GM18858 (cell line): Measurements from ENCODE around the gene SDCBP2.

Experiments
- ATAC-seq: cut with Tn5 transposase; IDR thresholded peaks from one replicate; pipeline ENCODE4 v1.9.1; 2021; ENCODE audit not compliant: unreplicated experiment

Gene SDCBP2

DNA sequence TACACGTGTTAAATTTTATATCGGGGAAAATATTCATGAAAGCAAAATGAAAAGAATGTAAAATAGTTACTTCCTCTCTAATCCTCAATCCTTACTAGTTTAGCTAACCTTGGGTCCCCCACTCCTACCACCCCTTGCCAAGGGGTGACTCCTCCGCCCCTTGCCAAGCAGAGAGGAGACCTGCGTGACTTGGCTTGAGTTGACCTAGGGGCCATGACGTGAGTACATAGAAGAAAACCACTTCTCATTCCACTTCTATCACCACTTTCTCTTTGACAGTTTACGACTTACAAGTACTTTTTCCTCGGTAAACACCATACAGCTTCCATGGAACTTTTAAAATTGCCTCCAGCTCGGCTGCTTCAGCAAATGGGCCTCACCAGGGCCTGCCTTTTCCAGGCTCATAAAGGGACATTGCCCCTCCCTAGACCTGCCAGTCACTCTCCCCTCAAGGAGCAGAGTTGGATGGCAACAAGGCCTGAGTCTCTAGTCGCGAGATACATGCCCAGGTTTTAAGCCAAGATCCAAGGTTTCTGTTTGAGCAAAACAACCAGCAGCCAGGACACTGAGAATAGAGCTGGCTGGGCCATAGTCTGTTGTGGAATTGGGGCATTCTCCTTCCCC lies 29.9 kb downstream of the SDCBP2 start:
- ATAC-seq = no peak

DNA sequence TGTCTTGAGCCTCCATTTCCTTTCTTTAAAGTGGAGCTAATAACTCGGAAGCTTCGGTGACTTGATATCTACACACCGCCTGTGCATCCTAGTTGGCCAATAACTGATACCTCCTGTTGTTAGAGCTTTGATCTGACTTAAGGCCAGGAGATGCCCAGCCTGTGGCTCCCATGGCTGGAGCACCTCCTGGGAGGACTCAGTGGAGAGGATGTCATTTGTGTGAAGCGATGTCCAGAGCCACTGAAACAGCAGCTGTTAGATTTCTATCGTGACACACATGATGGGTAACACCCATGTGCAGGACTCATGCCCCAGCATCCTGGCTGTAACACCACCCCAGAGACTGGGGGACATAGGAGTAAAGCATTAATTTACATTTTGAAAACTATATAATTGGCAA lies 30.8 kb downstream of the SDCBP2 start:
- no peak for ATAC-seq

DNA sequence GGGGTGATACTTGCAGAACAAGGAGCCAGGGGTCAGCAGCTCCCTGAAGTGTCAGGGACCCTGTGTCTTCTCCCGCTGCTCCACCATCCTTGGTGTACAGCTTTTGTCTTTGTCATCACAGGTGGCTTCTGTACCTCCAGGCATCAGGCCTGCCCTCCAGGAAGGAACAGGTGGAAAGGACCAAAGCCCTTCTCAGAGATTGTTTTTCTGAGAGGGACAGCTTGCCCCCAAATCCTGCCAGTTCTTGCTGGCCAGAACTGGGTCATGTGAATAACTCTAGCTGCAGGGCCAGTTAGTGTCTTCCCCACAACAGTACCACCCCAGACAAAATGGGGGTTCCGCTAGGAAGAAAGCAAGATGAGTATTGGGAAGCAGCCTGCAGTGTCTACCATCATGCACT lies 31.5 kb downstream of the SDCBP2 start:
- no peak for ATAC-seq

DNA sequence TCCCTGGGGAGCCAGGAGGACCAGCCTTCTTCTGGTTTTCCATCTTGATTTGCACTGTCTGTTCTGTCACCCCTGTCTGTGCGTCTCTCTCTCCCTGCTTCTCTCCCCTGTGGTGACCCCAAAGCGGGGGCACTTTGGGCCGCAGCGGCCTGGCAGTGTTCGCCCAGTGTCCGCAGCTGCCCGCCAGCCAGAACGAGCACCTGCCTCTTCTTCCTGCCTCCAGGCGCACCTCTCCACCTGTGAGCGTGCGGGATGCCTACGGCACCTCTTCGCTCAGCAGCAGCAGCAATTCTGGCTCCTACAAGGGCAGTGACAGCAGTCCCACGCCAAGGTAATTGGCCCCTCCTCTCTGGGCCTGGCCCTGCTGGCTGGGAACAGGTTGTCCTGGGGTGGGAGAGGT lies 32.0 kb downstream of the SDCBP2 start:
- ATAC-seq = no peak

DNA sequence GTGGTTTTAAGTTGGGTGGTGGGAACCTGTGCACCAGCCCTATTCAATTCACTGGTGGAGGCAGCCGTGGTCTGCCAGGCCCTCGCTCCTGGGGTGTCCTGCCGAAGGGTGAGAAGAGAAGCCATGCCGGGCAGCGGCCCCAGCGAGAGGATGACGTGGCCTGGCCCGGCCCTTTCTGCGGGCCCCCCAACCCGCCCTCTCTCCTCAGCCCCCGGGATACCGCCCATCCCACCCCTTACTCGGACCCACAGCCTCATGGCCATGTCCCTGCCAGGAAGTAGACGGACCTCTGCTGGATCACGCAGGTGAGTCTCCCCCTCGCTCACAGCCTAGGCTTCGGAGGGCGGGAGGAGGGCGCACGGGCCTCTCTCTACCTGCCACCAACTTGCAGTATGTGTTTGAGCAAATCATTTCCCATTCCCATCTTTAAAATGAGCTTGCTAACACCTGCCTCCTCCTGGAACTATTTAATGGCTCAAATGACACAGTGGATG lies 32.8 kb downstream of the SDCBP2 start:
- ATAC-seq = no peak

DNA sequence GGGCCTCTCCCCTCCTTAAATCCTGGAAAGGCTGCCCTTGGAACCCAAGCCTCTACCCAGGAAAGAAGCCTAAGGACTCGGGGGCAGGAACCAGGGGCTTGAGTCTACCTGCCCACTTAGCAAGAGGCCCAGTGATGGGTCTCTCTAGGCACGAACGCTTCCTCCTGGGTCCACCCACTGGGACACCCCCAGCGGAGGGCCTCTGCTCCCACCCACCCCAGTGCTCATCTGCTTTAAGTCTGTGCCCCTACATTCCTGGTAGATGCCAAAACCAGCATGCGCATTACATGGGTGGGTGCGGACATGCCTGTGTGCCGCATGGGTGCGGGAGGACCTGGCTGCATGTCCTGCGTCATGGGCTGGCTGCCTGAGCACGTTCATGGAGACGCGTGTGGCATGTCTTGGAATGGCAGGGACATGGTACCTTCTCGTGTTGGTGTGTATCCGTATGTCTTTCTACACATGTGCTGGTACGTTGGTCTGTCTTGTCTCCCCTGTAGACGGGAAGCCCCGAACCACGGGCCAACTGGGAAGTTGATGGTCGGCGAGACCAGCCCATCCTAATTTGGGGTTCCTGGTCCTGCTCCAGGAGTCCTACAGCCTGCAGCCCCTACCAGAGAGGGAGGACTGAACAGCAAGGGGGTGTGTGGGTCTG lies 33.5 kb downstream of the SDCBP2 start:
- no peak for ATAC-seq

DNA sequence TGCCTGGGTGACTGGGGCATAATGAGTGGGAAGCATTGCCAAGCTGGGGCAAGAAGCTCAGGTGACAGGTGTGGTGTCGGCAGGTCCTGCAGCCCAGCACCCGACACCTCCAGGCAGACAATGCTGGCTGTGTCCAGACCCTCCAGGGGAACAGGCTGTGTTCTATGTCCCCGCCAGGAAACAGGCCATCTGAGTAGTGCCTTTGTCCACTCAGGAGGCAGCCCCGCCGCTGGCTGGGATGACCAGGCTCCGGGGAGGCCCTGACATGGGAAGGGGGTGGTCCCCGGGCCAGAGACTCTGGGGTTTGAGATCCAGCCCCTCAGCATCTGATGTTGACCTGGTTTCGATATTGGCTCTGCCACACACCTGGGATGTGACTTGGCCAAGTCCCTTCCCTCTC lies 34.4 kb downstream of the SDCBP2 start:
- no peak for ATAC-seq

DNA sequence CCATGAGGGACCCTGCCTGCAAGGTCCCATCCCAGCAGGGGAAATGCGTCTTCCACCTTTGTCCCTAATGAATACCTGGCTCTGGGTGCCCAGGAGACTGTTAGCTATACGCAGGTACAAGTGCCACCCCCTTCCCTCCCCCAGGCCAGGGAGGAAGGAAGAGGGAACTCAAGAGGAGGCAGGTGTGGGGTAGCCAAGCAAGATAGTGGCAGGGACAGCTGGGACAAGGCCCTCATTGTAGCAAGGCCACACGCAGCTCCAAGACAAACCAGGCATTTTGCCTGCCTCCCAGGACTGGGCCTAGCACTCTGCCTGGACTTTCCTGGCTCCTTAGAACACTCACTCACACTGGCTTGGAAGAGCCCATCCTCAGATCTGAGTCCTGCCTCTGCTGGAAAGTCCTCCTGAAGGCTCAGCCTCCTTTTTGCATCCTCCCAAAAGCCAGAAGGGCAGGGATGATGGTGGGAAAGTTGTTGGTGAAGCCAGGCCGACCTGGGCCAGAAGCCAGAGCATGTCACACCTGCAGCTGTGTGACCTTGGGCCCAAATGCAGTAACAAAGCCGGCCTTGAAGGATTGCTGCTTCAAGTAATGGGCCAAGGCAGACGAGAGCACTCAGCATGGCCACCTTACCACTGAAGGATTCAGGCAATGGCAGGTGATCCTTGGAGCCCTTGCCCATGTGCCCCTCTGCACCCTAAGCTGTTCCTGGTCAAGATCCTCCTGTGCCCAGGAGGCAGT lies 35.1 kb downstream of the SDCBP2 start:
- no peak for ATAC-seq

DNA sequence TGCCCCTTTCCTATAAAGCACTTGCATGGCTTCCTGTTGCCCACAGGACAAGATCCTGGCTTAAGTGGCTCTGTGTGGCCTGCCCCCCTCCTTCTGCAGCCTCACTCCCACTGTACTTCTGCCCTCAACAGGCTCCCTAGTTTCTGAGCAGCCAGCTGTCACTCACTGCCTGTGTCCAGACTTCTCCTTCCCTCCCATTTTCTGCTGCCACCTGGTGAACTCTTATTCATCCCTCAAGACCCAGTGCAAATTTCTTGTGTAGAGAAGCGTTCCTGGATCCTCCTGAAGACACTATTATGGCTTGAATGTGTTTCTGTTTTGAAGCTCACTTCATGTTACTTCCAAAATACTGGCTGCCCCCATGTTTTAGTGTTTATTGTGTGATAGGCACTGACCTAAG lies 36.3 kb downstream of the SDCBP2 start:
- no peak for ATAC-seq

DNA sequence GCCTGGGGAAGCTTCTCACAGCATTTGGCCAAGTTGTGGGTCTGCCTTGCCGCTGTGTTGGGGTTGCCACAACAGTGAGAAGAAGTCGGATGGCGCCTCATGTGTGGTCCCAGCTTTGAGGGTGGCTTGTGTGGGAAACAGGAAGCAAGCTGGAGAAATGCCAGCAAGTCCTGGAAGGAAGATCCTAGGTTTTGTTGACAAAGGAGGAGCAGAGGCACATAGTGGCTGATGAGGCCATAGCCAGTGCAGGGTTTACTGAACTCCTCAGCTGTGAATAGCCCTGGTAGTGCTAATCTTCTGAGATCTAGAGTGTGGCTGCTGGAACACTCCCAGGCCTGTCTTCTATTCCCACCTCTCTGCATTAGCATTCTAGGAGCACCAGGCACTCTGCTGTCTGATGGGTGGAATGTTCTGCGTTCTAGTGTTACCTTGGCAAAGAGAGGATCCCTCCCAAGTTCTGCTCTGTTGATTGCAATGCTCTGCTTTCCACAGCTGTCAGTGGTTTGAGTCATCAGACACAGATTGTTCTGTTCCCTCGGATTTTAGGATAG lies 37.7 kb downstream of the SDCBP2 start:
- ATAC-seq = no peak

DNA sequence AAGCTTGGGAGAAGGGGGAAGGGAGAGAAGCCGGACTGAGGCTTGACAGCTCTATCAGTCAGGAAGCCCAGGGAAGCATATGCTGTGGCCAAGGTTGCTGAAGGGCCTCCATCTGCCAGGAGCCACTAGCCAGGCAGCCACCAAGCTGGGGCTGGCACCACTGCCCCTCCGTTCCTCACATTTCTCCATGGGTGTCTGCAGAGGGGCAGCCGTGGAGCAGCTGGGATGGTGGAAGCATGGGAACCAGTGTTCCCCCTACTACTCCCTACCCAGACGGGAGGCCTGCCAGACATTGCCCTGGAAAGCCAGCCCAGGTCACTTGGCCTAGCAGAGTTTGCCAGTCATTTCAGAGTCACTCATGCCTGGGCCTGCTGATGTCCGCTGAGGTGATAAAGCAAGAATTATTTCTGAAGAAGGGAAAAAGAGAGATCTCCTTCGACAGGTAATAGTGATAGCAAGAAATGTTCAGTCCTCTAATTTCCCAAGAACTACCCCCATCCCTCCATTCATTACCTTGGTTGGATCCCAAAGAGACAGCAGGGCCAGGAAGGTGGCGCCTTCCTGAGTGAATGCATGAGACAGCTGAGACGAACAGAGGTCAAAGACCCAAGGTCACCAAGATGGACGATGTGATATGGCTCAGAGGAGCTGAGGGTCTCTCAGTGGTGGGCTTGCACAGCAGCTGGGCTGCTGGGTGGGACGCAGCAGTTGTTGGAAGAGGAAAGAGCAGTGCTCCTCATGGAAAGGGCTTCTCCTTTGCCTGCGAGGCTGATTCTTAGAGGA lies 41.0 kb downstream of the SDCBP2 start:
- no peak for ATAC-seq

DNA sequence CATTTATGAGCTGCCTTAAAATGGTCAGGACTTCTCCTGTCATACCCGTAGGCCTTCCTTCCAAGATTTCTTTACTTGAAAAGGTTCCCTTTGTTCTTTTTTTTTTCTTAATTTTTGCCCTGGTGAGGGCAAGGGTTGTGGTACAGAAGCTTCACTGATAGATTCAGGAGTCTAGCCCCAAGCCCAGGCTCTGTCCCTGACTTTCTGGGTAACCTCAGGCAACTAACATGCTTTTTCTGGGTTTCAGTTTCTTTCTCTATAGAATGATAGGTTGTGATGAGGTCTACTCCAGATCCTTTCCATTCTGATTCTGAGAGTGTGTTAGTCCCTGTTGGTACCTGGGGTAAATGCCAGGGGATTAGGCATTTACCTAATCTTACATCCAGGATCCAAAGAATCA lies 41.6 kb downstream of the SDCBP2 start:
- no peak for ATAC-seq

DNA sequence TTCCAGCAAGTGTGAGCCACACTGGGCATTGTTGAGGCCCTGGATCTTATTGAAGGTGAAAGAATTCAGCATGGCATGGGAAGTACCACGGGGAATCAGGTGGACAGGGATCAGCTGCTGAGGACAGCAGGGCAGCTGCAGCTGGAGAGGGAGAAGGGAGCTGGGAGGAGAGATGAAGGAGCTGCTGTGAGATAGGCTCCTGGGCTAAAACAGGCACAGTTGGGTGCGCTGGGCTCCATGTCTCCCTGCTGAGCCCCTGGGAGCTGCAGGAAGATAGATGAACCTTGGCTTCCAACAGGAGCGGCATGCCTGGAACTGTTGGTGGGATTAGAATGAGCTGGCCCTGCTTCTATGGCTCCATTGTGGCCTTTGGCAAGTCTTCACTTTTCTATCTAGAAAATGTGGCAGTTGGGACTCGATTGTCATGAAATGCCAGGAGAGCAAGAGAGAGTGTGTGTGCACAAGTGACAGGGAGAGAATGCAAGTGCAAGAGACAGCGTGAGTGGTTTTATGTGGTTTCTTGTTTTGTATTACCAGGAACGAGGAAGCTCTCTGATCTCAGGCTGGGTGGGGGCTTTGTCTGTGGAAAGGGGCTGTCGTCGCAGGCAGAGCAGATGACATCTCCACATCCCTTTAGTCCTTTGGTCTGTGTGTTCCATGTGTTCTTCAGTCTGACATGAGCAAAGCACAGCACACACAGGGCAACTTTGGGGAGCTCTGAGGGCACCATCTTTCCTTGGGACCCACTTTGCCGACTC lies 42.5 kb downstream of the SDCBP2 start:
- no peak for ATAC-seq

DNA sequence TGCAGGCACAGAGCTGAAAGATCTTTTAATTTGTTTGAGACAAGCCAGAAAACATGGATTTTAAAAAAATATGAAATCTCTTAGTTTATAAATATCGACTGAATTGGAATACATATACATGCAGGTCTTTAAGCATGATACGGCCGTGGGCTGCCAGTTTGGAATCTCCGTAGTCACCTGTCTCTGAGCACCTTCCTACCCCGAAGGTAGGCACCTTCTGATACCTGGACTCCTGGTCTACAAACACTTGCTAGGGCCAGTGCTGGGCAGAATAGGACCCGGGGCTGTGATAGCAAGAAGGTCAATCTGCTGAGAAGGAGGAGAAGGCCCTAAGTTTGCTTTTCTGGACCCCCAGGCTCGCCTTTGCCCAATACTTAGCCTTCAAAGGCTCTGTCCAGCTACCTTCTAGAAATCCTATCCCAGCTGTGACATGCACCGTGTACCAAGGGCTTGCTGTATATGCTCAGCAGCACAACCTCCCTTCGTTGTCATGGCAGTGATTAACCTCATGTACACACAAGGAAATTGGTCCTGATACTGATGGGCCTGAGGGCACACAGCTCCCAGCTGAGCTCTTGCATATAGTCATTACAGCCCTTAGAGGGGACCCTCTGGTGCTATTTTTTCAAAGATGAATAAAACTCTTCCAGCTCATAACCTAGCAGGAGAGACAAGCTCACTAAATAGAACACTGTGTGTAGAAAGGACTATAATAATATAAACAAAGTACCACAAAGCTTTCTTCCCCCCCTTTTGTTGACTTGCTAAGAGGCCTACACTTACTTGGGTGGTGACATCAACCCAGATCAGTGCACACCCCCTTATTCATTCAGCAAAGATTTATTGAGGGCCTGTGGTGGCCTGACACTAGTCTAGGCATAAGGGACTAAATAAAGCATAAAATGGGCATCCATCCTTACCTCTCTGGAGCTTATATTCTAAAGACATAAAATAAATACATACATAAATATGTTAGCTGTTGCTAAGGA lies 45.1 kb downstream of the SDCBP2 start:
- no peak for ATAC-seq

DNA sequence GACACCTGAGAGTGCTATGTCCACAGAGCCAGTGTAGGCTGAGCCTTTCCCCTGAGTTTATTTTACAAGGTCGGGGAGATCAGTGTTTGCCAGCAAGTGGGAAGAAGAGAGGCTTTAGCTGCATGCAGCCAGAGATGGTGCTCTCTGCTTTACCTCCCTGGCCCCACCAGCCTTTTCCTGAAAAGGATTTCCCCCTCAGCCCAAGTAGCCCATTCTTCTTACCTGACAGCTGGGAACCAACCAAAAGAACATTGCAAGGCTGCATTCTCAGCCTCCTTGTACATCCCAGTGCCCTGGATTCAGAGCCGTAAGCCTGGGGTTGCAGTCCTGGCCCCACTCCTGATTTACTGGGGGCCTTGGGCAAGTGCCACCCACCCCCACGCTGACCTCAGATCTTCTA lies 46.0 kb downstream of the SDCBP2 start:
- ATAC-seq = no peak

DNA sequence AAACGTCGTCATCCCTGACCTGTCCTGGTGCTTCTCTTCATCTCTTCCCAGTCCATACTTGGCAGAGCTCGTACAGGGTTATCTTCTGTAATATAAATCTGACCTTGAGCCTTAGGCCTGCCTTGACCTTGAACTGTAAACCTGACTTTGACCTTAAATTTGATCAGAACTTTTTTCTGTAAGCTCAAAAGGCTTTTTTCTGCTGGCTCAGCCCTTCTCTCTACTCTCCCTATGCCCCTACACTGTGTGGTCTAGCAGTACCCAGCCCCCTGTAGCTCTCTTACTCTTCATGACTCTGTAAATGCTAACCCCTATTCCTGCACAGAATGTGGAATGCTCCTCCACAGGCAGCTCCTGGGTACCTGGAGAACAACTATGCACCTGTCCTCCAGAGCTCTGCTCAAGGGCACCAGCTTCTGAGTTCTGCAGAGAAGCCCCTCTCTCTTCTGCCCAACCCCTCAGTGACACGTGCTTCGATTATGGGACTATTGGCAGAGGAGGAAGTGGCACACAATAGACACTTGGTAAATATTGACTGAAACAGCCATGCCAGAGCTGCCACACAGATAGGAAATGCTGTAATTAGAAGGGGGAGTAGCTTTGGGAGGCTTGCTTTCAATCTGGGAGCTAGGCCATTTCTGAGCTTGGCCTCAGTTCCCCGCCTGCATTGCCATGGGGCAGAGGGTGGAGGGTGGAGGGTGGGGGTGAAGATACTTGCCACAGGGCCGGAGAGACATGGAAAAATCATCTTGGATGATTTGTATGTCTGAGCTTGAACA lies 47.5 kb downstream of the SDCBP2 start:
- no peak for ATAC-seq

DNA sequence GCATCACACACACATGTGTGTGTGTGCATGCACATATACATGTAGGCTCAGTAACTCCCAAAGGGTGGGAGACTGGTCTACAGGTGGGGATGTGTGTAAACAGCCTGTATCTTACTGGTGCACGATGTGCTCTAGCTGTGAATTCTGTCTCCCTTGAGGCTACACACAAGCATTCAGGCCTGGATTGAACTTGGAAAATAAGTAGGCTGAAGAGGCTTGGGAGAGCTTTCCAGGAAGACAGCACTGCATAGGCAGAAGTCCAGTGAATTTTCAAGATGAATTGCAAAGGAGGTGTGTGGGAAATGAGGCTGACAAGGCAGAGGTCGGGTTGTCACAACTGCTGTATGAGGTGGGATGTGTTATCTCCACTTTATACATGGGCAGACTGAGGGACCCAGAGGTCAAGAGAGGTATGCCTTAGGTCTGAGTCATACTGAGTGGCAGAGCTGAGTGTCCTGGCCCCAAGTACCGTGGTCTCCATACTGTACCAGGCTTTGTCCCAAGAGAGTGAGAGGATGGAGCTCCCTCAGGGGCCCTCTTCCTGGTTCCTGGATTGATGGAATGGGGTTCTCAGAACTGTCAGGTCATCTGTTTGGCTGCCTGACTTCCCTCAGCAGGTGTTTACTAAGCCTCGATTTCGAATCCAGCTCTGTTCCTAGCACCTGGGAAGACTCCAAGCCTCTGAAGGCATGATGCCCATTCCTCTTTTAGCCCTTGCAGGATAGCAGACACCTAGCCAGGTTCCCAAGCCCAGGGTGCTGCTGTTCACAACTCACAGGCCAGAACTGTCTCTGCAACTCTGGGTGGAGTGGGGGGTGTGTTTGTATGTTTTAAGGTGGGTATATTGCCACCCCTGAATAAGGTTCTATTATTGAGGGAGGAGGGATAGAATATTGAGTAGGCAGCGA lies 48.5 kb downstream of the SDCBP2 start:
- no peak for ATAC-seq
